Measurements from ENCODE around the gene HBS1L.

Gene HBS1L

GRCh38 chr6:135012349-135012748, 42.3 kb downstream of the HBS1L start:
- Histone ChIP-seq H4K20me1 (ENCODE audit: low read depth, low read length) (0 out of 2 replicates have a peak, but pooled peaks cover 4% of the 10 kb centered on the region), H3K9me3 (ENCODE audit: insufficient read depth, low read length) (no peaks in the 10 kb centered on the region), H3K27ac (ENCODE audit: low read depth, low read length) (no peak overlapping the region), H3K9ac (ENCODE audit: low read length) (no peak overlapping the region), H3K4me2 (ENCODE audit: low read depth, low read length, poor library complexity, severe bottlenecking) (no peak overlapping the region), H3K79me2 (ENCODE audit: insufficient read depth, low read length) (no peaks in the 10 kb centered on the region), H2AFZ (ENCODE audit: low read depth, low read length, severe bottlenecking) (no peak overlapping the region), H3K27me3 (ENCODE audit: low read length) (no peaks in the 10 kb centered on the region), H3K9me2 (replicated peaks; ENCODE audit: insufficient read depth, low read length) (no peaks in the 10 kb centered on the region), H3F3A (ENCODE audit: insufficient read depth) (0 out of 2 replicates have a peak, but pooled peaks cover 6% of the 10 kb centered on the region), H3K36me3 (ENCODE audit: low read length) (no peaks in the 10 kb centered on the region), H3K4me3 (ENCODE audit: insufficient read depth, low read length, poor library complexity, severe bottlenecking) (no peak overlapping the region)
- TF ChIP-seq EZH2phosphoT487 (conservative IDR thresholded peaks at IDR 0.05; ENCODE audit: low read length) = no peak
- no peak for TF ChIP-seq CTCF (IDR thresholded peaks at IDR 0.05; ENCODE audit: insufficient read depth, low read length, poor library complexity, severe bottlenecking)

- no peak overlapping the region for H3K4me3 ChIP-seq (ENCODE audit: insufficient read depth, low read length, poor library complexity, severe bottlenecking)
- no peak overlapping the region for H3K27ac ChIP-seq (ENCODE audit: low read depth, low read length)
- H3F3A ChIP-seq (ENCODE audit: insufficient read depth) = 0 out of 2 replicates have a peak, but pooled peaks cover 6% of the 10 kb centered on the region
- H3K9me2 ChIP-seq (replicated peaks; ENCODE audit: insufficient read depth, low read length) = no peaks in the 10 kb centered on the region
- H4K20me1 ChIP-seq (ENCODE audit: low read depth, low read length) = 0 out of 2 replicates have a peak, but pooled peaks cover 4% of the 10 kb centered on the region
- no peak overlapping the region for H3K4me2 ChIP-seq (ENCODE audit: low read depth, low read length, poor library complexity, severe bottlenecking)
- no peak overlapping the region for H2AFZ ChIP-seq (ENCODE audit: low read depth, low read length, severe bottlenecking)
- H3K36me3 ChIP-seq (ENCODE audit: low read length) = no peaks in the 10 kb centered on the region
- H3K9ac ChIP-seq (ENCODE audit: low read length) = no peak overlapping the region
- no peaks in the 10 kb centered on the region for H3K27me3 ChIP-seq (ENCODE audit: low read length)
- TF ChIP-seq EZH2phosphoT487 (conservative IDR thresholded peaks at IDR 0.05; ENCODE audit: low read length) (no peak), CTCF (IDR thresholded peaks at IDR 0.05; ENCODE audit: insufficient read depth, low read length, poor library complexity, severe bottlenecking) (no peak)
- no peaks in the 10 kb centered on the region for H3K9me3 ChIP-seq (ENCODE audit: insufficient read depth, low read length)
- H3K79me2 ChIP-seq (ENCODE audit: insufficient read depth, low read length) = no peaks in the 10 kb centered on the region
Observed at GRCh38 chr6:135008941-135009290, 45.7 kb downstream of the HBS1L start.

- Histone ChIP-seq H3K36me3 (ENCODE audit: low read length) (no peaks in the 10 kb centered on the region), H3K4me3 (ENCODE audit: insufficient read depth, low read length, poor library complexity, severe bottlenecking) (no peak overlapping the region), H3K9me3 (ENCODE audit: insufficient read depth, low read length) (no peaks in the 10 kb centered on the region), H3F3A (ENCODE audit: insufficient read depth) (0 out of 2 replicates have a peak, but pooled peaks cover 2% of the 10 kb centered on the region), H3K9ac (ENCODE audit: low read length) (no peak overlapping the region), H3K27ac (ENCODE audit: low read depth, low read length) (no peak overlapping the region), H3K4me2 (ENCODE audit: low read depth, low read length, poor library complexity, severe bottlenecking) (no peak overlapping the region), H2AFZ (ENCODE audit: low read depth, low read length, severe bottlenecking) (no peak overlapping the region), H4K20me1 (ENCODE audit: low read depth, low read length) (0 out of 2 replicates have a peak, but pooled peaks cover 4% of the 10 kb centered on the region), H3K79me2 (ENCODE audit: insufficient read depth, low read length) (no peaks in the 10 kb centered on the region), H3K27me3 (ENCODE audit: low read length) (no peaks in the 10 kb centered on the region), H3K9me2 (replicated peaks; ENCODE audit: insufficient read depth, low read length) (no peaks in the 10 kb centered on the region)
- TF ChIP-seq EZH2phosphoT487 (conservative IDR thresholded peaks at IDR 0.05; ENCODE audit: low read length) (no peak), CTCF (IDR thresholded peaks at IDR 0.05; ENCODE audit: insufficient read depth, low read length, poor library complexity, severe bottlenecking) (no peak)
Observed at GRCh38 chr6:135008072-135008940, 46.3 kb downstream of the HBS1L start.

Data from SU-DHL-6 (cell line).